ENCODE results near the gene CDK15. TPM values are rescaled to one million over a fixed set of nuclear protein-coding genes. Genes with fewer than 3 reads are reported as not detected.

The CDK15 gene
- total RNA-seq, 2 donors from 2014 or later, result 0.52 TPM; not detected in 1

GRCh38 chr2:201775326-201775725 lies 31.0 kb upstream of the CDK15 start:
- Histone ChIP-seq H3K4me1 (peaks cover 18% of the 10 kb centered on the region), H3K9me3 (no peaks in the 10 kb centered on the region), H3K27me3 (no peaks in the 10 kb centered on the region), H3K27ac (no peak overlapping the region), H3K4me3 (no peak overlapping the region), H3K36me3 (replicated peaks in 1 of 2; ENCODE audit: insufficient read depth in 1 of 2, low read depth in 2 of 2) (no peaks in the 10 kb centered on the region)
- no peak for DNase-seq
- TF ChIP-seq POLR2A (IDR thresholded peaks at IDR 0.05) (no peak), CTCF (IDR thresholded peaks at IDR 0.05) (no peak)
- WGBS, 2 donors, result 93 to 100% methylated on average over 1 of the region's 1 CpG
- intact Hi-C loops (cut with DNase I), result no loop called here
- ATAC-seq, result no peak

- no peak for TF ChIP-seq CTCF (IDR thresholded peaks at IDR 0.05)
- no peak for TF ChIP-seq POLR2A (IDR thresholded peaks at IDR 0.05)
- intact Hi-C loops (cut with DNase I), result no loop called here
- ATAC-seq, result no peak
These were observed 29.3 kb upstream of the CDK15 start for GRCh38 chr2:201777043-201777442.

GRCh38 chr2:201777869-201778268 lies 28.5 kb upstream of the CDK15 start:
- peaks cover 18% of the 10 kb centered on the region for H3K4me1 ChIP-seq
- no peak for ATAC-seq
- TF ChIP-seq POLR2A (IDR thresholded peaks at IDR 0.05), result no peak
- TF ChIP-seq CTCF (IDR thresholded peaks at IDR 0.05), result no peak
- no peak overlapping the region for H3K4me3 ChIP-seq
- DNase-seq, result no peak
- intact Hi-C loops (cut with DNase I), result no loop called here
- no peaks in the 10 kb centered on the region for H3K27me3 ChIP-seq
- no peak overlapping the region for H3K27ac ChIP-seq
- no peaks in the 10 kb centered on the region for H3K36me3 ChIP-seq (replicated peaks in 1 of 2; ENCODE audit: insufficient read depth in 1 of 2, low read depth in 2 of 2)
- H3K9me3 ChIP-seq, result no peaks in the 10 kb centered on the region

More at GRCh38 chr2:201777043-201777442, 29.3 kb upstream of the CDK15 start:
- H3K36me3 ChIP-seq (replicated peaks in 1 of 2; ENCODE audit: insufficient read depth in 1 of 2, low read depth in 2 of 2), result no peaks in the 10 kb centered on the region
- H3K27me3 ChIP-seq, result no peaks in the 10 kb centered on the region
- peaks cover 18% of the 10 kb centered on the region for H3K4me1 ChIP-seq
- no peak overlapping the region for H3K27ac ChIP-seq
- DNase-seq, result no peak
- no peak overlapping the region for H3K4me3 ChIP-seq
- H3K9me3 ChIP-seq, result no peaks in the 10 kb centered on the region

- peak; percentile 2 for ATAC-seq
- Histone ChIP-seq H3K36me3 (replicated peaks in 1 of 2; ENCODE audit: insufficient read depth in 1 of 2, low read depth in 2 of 2) (no peaks in the 10 kb centered on the region), H3K4me3 (peak overlapping the region; percentile 50 to 75), H3K4me1 (peaks cover 16% of the 10 kb centered on the region), H3K27ac (peak overlapping the region; percentile 81 to 92 (median 86)), H3K9me3 (no peaks in the 10 kb centered on the region), H3K27me3 (no peaks in the 10 kb centered on the region)
- no peak for TF ChIP-seq CTCF (IDR thresholded peaks at IDR 0.05)
- no peak for TF ChIP-seq POLR2A (IDR thresholded peaks at IDR 0.05)
- intact Hi-C loops (cut with DNase I), result no loop called here
- no peak for DNase-seq
- 2% methylated on average over 17 to 22 of the region's 22 CpGs for WGBS, 2 donors
These were observed 26.2 kb upstream of the CDK15 start for GRCh38 chr2:201779901-201780673.

All from body of pancreas (tissue), 4 donors.